Measurements from ENCODE around the gene TNFRSF4.

- TF ChIP-seq CTCF (IDR thresholded peaks at IDR 0.05 in 8 of 11, conservative IDR thresholded peaks at IDR 0.05 in 3 of 11) (no peak), POLR2A (IDR thresholded peaks at IDR 0.05) (no peak), POLR2AphosphoS5 (IDR thresholded peaks at IDR 0.05) (no peak)
Observed at GRCh38 chr1:1173061-1173792, 40.7 kb downstream of the TNFRSF4 start.

All from spleen (tissue), 7 donors.